Measurements from ENCODE around the gene LRG1. TPM values are rescaled to one million over a fixed set of nuclear protein-coding genes. Genes with fewer than 3 reads are reported as not detected.

Gene LRG1
- total RNA-seq, 4 donors from 2014 or later, result 0.65 to 2.0 (median 1.3) TPM

- TF ChIP-seq CTCF (IDR thresholded peaks at IDR 0.05; ENCODE audit: low read depth), result no peak
Measured at GRCh38 chr19:4519521-4520277, 20.1 kb downstream of the LRG1 start.

GRCh38 chr19:4519172-4519496 is 20.7 kb downstream of the LRG1 start:
- TF ChIP-seq CTCF (IDR thresholded peaks at IDR 0.05; ENCODE audit: low read depth), result no peak

GRCh38 chr19:4518345-4519171 is 21.3 kb downstream of the LRG1 start, which contains the start of gene PLIN4:
Gene PLIN4 (minus strand): TSS chr19:4518486. CDS start chr19:4518272, 214 bp downstream.
- TF ChIP-seq CTCF (IDR thresholded peaks at IDR 0.05; ENCODE audit: low read depth), result no peak

- no peak for TF ChIP-seq CTCF (IDR thresholded peaks at IDR 0.05; ENCODE audit: low read depth)
Measured at GRCh38 chr19:4517451-4518057, 22.3 kb downstream of the LRG1 start.

- TF ChIP-seq CTCF (IDR thresholded peaks at IDR 0.05; ENCODE audit: low read depth), result no peak
Measured at GRCh38 chr19:4516939-4517300, 22.9 kb downstream of the LRG1 start.

GRCh38 chr19:4516199-4516938 is 23.5 kb downstream of the LRG1 start:
- TF ChIP-seq CTCF (IDR thresholded peaks at IDR 0.05; ENCODE audit: low read depth), result no peak
